GM12865 (cell line): ENCODE results near the gene ERCC1.

Experiments used
- DNase-seq: peaks from one replicate; pipeline ENCODE4 v3.0.0; 2010; ENCODE audit warnings: low read depth
- H3K4me3 ChIP-seq: 2 replicates; pipeline ENCODE4 v1.5.1; 2011; ENCODE audit warnings: mild to moderate bottlenecking, low read depth, low read length, control low read depth
- TF ChIP-seq, protein P1 (sequence below): IDR thresholded peaks from 2 replicates; pipeline ENCODE4 v1.5.1; 2011; ENCODE audit warnings: low read length, control low read depth, low read depth, inconsistent platforms; ENCODE audit not compliant: insufficient read depth; ENCODE audit errors: missing control alignments

Gene ERCC1

DNA sequence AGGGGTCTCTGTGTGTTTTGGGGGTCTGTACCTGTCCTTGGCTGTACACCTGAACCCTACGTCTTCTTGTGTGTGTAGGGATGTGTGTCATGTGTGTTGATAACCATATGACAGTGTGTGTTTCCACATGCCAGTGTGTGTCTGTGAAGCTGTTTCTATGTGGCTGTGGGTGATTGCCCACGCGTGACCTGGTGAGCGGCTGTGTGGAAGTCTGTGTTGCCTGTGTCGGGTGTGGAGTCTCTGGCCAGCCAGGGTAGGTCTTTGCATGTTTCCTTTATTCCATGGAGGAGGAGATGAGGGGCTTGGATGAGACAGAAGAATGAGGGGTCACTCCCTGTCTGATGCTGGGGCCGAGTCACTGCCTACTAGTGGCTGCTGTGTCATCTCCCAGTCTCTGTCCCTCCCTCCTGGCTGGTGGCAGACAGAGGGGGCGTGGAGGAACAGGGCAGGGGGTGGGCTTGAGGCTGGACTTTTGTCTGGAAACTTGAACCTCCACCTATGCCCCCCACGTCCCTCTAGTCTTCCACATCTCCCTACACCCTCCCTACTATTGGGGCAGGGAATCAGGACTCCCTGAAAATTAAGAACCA is 41.2 kb upstream of the ERCC1 start:
- no peak for DNase-seq
- TF ChIP-seq, protein P1, sequence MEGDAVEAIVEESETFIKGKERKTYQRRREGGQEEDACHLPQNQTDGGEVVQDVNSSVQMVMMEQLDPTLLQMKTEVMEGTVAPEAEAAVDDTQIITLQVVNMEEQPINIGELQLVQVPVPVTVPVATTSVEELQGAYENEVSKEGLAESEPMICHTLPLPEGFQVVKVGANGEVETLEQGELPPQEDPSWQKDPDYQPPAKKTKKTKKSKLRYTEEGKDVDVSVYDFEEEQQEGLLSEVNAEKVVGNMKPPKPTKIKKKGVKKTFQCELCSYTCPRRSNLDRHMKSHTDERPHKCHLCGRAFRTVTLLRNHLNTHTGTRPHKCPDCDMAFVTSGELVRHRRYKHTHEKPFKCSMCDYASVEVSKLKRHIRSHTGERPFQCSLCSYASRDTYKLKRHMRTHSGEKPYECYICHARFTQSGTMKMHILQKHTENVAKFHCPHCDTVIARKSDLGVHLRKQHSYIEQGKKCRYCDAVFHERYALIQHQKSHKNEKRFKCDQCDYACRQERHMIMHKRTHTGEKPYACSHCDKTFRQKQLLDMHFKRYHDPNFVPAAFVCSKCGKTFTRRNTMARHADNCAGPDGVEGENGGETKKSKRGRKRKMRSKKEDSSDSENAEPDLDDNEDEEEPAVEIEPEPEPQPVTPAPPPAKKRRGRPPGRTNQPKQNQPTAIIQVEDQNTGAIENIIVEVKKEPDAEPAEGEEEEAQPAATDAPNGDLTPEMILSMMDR: no peak
- H3K4me3 ChIP-seq: no peak overlapping the region

DNA sequence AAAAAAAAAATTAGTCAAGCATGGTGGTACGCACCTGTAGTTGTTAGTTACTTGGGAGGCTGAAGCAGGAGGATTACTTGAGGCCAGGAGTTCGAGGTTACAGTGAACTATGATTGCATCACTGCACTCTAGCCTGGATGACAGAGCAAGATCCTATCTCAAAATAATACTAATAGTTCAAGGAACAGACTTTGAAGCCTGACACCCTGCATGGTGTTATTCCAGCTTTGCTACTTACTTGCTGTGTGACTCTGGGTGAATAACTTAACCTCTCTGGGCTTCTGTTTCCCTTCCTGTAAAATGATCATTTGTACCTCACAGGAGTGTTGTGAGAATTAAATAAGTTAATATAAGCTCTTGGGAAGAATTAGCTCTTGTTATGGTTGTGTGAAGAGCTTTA is 40.6 kb upstream of the ERCC1 start:
- no peak overlapping the region for H3K4me3 ChIP-seq
- no peak for DNase-seq
- TF ChIP-seq, protein P1: no peak

DNA sequence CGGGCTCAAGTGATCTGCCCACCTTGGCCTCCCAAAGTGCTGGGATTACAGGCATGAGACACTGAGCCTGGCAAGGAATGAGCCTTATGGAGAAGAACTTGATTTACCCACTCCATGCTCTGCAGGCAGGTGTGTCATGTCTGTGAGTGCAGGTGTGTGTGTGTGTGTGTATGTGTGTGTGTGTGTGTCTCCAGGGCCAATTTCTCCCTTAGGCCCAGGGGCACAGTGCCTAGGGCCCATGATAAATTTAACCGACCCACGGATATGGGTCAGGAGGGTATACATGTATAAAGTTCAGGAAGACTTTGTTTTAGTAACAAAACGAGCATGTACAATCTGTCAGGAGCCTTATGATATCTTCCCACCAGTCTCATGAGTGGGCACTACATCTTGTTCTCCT is 39.5 kb upstream of the ERCC1 start:
- DNase-seq: no peak
- no peak overlapping the region for H3K4me3 ChIP-seq
- TF ChIP-seq, protein P1: no peak

DNA sequence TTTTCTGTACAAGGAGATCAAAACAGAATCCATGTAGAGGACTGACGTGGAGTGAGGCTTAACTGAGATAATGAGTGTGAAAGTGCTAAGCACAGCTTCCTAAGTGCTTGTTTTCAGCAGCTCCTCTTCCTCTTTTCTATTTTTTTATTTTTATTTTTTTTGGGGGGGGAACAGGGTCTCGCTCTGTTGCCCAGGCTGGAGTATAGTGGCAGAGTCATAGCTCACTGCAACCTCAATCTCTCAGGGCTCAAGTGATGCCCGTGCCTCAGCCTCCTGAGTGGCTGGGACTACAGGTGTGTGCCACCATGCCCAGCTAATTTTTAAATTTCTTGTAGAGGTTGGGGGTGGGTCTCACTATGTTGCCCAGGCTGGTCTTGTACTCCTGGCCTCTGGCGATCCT is 38.5 kb upstream of the ERCC1 start:
- TF ChIP-seq, protein P1: no peak
- DNase-seq: no peak
- no peak overlapping the region for H3K4me3 ChIP-seq

DNA sequence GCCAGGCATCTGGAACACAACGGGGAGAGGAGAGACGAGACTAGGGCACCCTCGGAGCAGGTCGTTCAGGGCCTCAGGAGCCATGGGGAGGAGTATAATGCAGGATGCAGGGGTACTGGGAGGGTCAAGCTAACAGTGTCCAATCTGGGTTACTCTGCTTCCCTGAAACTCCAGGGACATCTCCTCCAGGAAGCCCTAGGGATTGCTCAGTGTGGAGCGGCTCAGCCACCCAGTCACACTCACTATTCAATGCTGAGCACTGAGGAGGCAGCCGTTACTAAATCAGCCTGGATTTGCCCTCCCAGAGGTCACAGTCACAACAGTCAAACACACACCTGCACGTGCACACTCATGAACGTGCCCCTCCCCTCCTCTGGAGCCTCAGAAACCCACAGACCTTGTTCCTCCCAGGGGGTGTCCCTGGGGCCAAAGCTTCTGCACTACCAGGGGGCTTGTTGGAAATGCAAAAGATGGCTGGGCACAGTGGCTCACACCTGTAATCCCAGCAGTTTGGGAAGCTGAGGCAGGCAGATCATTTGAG is 37.2 kb upstream of the ERCC1 start:
- TF ChIP-seq, protein P1: no peak
- no peak overlapping the region for H3K4me3 ChIP-seq
- no peak for DNase-seq

DNA sequence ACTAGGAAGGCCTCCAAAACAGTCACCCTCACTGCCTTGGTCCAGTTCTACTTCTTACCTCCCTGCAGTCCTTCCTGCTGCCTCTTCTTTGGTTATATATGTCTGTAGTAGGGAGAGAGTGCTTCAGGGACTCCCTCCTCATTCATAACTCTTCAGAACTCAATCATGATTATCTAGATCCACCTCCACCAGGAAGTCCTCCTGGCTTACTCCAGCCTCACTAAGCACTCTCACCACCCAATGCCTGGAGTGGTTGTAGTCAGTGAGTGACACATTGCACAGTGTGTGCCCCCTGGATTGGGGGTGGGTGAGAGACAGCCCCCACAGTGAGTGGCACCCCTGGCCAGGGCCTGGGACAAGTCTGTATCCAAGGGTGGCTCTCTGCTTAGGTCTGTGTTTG is 34.1 kb upstream of the ERCC1 start:
- H3K4me3 ChIP-seq: no peak overlapping the region
- no peak for DNase-seq
- TF ChIP-seq, protein P1: no peak

DNA sequence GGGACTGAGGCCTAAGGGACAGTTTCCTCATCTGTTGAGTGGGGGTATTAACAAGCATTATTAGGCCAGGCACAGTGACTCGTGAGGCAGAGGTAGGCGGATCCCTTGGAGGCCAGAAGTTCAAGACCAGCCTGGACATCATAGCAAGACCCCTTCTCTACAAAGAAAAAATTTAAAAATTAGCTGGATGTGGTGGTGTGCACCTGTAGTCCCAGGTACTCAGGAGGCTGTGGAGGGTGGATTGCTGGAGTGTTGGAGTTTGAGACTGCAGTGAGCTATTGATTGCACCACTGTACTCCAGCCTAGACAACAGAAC is 32.7 kb upstream of the ERCC1 start:
- no peak overlapping the region for H3K4me3 ChIP-seq
- TF ChIP-seq, protein P1: no peak
- DNase-seq: no peak
